WTC11 (cell line): ENCODE data around the gene TMCC2. TPM values are rescaled to one million over a fixed set of nuclear protein-coding genes. Genes with fewer than 3 reads are reported as not detected.
A peak's percentile ranks its signal among the peaks of the same experiment; 100 is the strongest.

Source experiments
- CBFB ChIP-seq: sonication (generic); formaldehyde crosslinking; IDR thresholded peaks from 2 replicates; pipeline ENCODE4 v1.8.1; 2022; ENCODE audit warnings: mild to moderate bottlenecking, low read depth, missing genetic modification reagents
- CREM ChIP-seq: sonication (generic); formaldehyde crosslinking; IDR thresholded peaks from 2 replicates; pipeline ENCODE4 v1.8.1; 2022; ENCODE audit warnings: mild to moderate bottlenecking, missing genetic modification reagents, moderate library complexity
- EMX1 ChIP-seq: fragments of 250-450 bp; sonication (Bioruptor Pico); IDR thresholded peaks from 2 replicates; pipeline ENCODE4 v1.8.0; 2021; ENCODE audit warnings: mild to moderate bottlenecking
- FOXP1 ChIP-seq: sonication (generic); formaldehyde crosslinking; IDR thresholded peaks from 2 replicates; pipeline ENCODE4 v1.8.0; 2022; ENCODE audit warnings: missing genetic modification reagents, mild to moderate bottlenecking, moderate library complexity, borderline replicate concordance
- GABPB1 ChIP-seq: sonication (generic); formaldehyde crosslinking; IDR thresholded peaks from 2 replicates; pipeline ENCODE4 v1.8.1; 2023; ENCODE audit warnings: mild to moderate bottlenecking, missing genetic modification reagents
- HMGA2 ChIP-seq: fragments of 250-450 bp; sonication (Bioruptor Pico); IDR thresholded peaks from 2 replicates; pipeline ENCODE4 v1.4.0; 2021; ENCODE audit warnings: mild to moderate bottlenecking, moderate library complexity
- KAT7 ChIP-seq: sonication (generic); formaldehyde crosslinking; IDR thresholded peaks from 2 replicates; pipeline ENCODE4 v1.8.1; 2023; ENCODE audit warnings: missing genetic modification reagents, mild to moderate bottlenecking, borderline replicate concordance
- MYBL2 ChIP-seq: sonication (generic); formaldehyde crosslinking; IDR thresholded peaks from 2 replicates; pipeline ENCODE4 v1.8.1; 2023; ENCODE audit warnings: mild to moderate bottlenecking, moderate library complexity, missing genetic modification reagents
- RELA ChIP-seq: sonication (generic); formaldehyde crosslinking; IDR thresholded peaks from 2 replicates; pipeline ENCODE4 v1.8.1; 2022; ENCODE audit warnings: missing genetic modification reagents, mild to moderate bottlenecking, borderline replicate concordance
- SMAD3 ChIP-seq: sonication (generic); formaldehyde crosslinking; IDR thresholded peaks from 2 replicates; pipeline ENCODE4 v1.8.0; 2022; ENCODE audit warnings: missing genetic modification reagents, mild to moderate bottlenecking, borderline replicate concordance
- SMAD4 ChIP-seq: sonication (generic); formaldehyde crosslinking; IDR thresholded peaks from 2 replicates; pipeline ENCODE4 v1.8.0; 2022; ENCODE audit warnings: mild to moderate bottlenecking, missing genetic modification reagents
- TEAD1 ChIP-seq: sonication (generic); formaldehyde crosslinking; IDR thresholded peaks from 2 replicates; pipeline ENCODE4 v1.8.0; 2022; ENCODE audit warnings: mild to moderate bottlenecking, missing genetic modification reagents
- TEAD4 ChIP-seq: sonication (generic); formaldehyde crosslinking; IDR thresholded peaks from 2 replicates; pipeline ENCODE4 v1.8.0; 2022; ENCODE audit warnings: mild to moderate bottlenecking, missing genetic modification reagents
- TP53 ChIP-seq: sonication (generic); formaldehyde crosslinking; IDR thresholded peaks from 2 replicates; pipeline ENCODE4 v1.8.1; 2023; ENCODE audit warnings: mild to moderate bottlenecking, missing genetic modification reagents
- ZNF138 ChIP-seq: sonication (generic); formaldehyde crosslinking; conservative IDR thresholded peaks from 2 replicates; pipeline ENCODE4 v1.8.1; 2022; ENCODE audit warnings: mild to moderate bottlenecking, moderate library complexity, missing genetic modification reagents
- ZNF232 ChIP-seq: sonication (generic); formaldehyde crosslinking; IDR thresholded peaks from 2 replicates; pipeline ENCODE4 v1.8.0; 2022; ENCODE audit warnings: mild to moderate bottlenecking, missing genetic modification reagents
- ZNF396 ChIP-seq: fragments of 250-450 bp; sonication (Bioruptor Pico); IDR thresholded peaks from 2 replicates; pipeline ENCODE4 v1.8.0; 2021; ENCODE audit warnings: mild to moderate bottlenecking, moderate library complexity, borderline replicate concordance
- ZNF423 ChIP-seq: fragments of 250-450 bp; sonication (Bioruptor Pico); IDR thresholded peaks from 2 replicates; pipeline ENCODE4 v2.1.2; 2022; ENCODE audit warnings: mild to moderate bottlenecking, moderate library complexity
- total RNA-seq: library from RNA; stranded (reverse); gene quantifications from 3 replicates; pipeline ENCODE4 v1.2.3, GENCODE V29; 2021
- TF ChIP-seq, protein P1 (sequence below): sonication (generic); formaldehyde crosslinking; IDR thresholded peaks from 2 replicates; pipeline ENCODE4 v1.8.0; 2022; ENCODE audit warnings: mild to moderate bottlenecking, missing genetic modification reagents
- TF ChIP-seq, protein P2 (sequence below): sonication (generic); formaldehyde crosslinking; IDR thresholded peaks from 2 replicates; pipeline ENCODE4 v1.8.1; 2023; ENCODE audit warnings: mild to moderate bottlenecking, missing genetic modification reagents, borderline replicate concordance
- TF ChIP-seq, protein P3 (sequence below): sonication (generic); formaldehyde crosslinking; IDR thresholded peaks from 2 replicates; pipeline ENCODE4 v1.8.1; 2022; ENCODE audit warnings: low read depth, missing genetic modification reagents, borderline replicate concordance
- TF ChIP-seq, protein P4 (sequence below): sonication (generic); formaldehyde crosslinking; IDR thresholded peaks from 2 replicates; pipeline ENCODE4 v1.8.0; 2022; ENCODE audit warnings: mild to moderate bottlenecking, missing genetic modification reagents
- TF ChIP-seq, protein P5 (sequence below): fragments of 250-450 bp; sonication (Bioruptor Pico); IDR thresholded peaks from 2 replicates; pipeline ENCODE4 v1.8.0; 2021; ENCODE audit warnings: mild to moderate bottlenecking
- TF ChIP-seq, protein P6 (sequence below): sonication (generic); formaldehyde crosslinking; conservative IDR thresholded peaks from 2 replicates; pipeline ENCODE4 v1.8.1; 2023; ENCODE audit warnings: mild to moderate bottlenecking, low read depth, missing genetic modification reagents, moderate library complexity

Gene TMCC2
- total RNA-seq, 1 experiment from 2014 or later: 9.5 TPM

DNA sequence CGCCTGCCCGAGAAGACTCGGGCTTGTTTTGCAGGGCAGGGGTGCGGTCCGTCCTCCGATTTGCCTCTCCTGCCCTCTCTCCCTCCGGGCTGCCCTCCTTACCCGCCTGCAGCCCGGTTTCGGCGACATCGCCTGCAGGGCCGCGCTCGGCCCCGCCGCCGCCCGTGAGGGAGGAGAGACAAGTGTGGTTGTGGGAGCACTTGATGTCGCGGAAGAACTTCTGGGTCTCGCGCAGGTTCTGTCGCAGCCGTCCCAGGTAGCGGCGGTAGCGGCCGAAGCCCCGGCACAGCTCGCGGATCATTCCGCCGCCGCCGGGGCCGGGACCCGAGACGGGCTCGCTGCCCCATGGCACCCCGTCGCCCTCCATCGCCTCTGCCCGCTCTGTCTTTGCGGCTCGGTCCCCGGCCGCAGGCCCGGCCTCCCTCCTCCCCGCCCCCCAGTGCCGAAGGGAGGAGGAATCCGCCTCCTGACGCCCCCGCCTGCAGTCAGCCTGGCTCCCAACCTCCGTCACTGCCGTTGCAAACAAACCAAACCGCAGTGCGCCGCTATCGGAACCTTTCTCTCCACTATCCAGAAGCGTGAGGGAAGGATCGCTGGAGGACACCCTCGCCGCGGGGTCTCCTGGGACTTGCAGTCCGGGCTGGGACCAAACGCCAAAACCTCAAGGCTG, 16.4 kb upstream of the TMCC2 start, which contains the start of gene DSTYK (continued):
- TF ChIP-seq, protein P1, sequence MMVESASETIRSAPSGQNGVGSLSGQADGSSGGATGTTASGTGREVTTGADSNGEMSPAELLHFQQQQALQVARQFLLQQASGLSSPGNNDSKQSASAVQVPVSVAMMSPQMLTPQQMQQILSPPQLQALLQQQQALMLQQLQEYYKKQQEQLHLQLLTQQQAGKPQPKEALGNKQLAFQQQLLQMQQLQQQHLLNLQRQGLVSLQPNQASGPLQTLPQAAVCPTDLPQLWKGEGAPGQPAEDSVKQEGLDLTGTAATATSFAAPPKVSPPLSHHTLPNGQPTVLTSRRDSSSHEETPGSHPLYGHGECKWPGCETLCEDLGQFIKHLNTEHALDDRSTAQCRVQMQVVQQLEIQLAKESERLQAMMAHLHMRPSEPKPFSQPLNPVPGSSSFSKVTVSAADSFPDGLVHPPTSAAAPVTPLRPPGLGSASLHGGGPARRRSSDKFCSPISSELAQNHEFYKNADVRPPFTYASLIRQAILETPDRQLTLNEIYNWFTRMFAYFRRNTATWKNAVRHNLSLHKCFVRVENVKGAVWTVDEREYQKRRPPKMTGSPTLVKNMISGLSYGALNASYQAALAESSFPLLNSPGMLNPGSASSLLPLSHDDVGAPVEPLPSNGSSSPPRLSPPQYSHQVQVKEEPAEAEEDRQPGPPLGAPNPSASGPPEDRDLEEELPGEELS (CRISPR knock-in tag): peak; percentile 46; the same call in 1 of the 2 replicates
- TF ChIP-seq TEAD1 (CRISPR knock-in tag): peak; percentile 92
- TF ChIP-seq SMAD4 (CRISPR knock-in tag): 0 out of 2 replicates have a peak, but pooled peaks have one; percentile 40
- no peak for TF ChIP-seq ZNF396 (CRISPR knock-in tag)
- TF ChIP-seq, protein P2, sequence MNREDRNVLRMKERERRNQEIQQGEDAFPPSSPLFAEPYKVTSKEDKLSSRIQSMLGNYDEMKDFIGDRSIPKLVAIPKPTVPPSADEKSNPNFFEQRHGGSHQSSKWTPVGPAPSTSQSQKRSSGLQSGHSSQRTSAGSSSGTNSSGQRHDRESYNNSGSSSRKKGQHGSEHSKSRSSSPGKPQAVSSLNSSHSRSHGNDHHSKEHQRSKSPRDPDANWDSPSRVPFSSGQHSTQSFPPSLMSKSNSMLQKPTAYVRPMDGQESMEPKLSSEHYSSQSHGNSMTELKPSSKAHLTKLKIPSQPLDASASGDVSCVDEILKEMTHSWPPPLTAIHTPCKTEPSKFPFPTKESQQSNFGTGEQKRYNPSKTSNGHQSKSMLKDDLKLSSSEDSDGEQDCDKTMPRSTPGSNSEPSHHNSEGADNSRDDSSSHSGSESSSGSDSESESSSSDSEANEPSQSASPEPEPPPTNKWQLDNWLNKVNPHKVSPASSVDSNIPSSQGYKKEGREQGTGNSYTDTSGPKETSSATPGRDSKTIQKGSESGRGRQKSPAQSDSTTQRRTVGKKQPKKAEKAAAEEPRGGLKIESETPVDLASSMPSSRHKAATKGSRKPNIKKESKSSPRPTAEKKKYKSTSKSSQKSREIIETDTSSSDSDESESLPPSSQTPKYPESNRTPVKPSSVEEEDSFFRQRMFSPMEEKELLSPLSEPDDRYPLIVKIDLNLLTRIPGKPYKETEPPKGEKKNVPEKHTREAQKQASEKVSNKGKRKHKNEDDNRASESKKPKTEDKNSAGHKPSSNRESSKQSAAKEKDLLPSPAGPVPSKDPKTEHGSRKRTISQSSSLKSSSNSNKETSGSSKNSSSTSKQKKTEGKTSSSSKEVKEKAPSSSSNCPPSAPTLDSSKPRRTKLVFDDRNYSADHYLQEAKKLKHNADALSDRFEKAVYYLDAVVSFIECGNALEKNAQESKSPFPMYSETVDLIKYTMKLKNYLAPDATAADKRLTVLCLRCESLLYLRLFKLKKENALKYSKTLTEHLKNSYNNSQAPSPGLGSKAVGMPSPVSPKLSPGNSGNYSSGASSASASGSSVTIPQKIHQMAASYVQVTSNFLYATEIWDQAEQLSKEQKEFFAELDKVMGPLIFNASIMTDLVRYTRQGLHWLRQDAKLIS (CRISPR knock-in tag): no peak; the same call in 1 of the 2 replicates
- TF ChIP-seq, protein P3, sequence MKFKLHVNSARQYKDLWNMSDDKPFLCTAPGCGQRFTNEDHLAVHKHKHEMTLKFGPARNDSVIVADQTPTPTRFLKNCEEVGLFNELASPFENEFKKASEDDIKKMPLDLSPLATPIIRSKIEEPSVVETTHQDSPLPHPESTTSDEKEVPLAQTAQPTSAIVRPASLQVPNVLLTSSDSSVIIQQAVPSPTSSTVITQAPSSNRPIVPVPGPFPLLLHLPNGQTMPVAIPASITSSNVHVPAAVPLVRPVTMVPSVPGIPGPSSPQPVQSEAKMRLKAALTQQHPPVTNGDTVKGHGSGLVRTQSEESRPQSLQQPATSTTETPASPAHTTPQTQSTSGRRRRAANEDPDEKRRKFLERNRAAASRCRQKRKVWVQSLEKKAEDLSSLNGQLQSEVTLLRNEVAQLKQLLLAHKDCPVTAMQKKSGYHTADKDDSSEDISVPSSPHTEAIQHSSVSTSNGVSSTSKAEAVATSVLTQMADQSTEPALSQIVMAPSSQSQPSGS: 0 out of 2 replicates have a peak, but pooled peaks have one; percentile 59
- no peak; the same call in none of the 2 replicates for TF ChIP-seq GABPB1 (CRISPR knock-in tag)
- no peak; the same call in 1 of the 2 replicates for TF ChIP-seq TP53 (CRISPR knock-in tag)
- TF ChIP-seq TEAD4 (CRISPR knock-in tag): 0 out of 2 replicates have a peak, but pooled peaks have one; percentile 54
- TF ChIP-seq, protein P4, sequence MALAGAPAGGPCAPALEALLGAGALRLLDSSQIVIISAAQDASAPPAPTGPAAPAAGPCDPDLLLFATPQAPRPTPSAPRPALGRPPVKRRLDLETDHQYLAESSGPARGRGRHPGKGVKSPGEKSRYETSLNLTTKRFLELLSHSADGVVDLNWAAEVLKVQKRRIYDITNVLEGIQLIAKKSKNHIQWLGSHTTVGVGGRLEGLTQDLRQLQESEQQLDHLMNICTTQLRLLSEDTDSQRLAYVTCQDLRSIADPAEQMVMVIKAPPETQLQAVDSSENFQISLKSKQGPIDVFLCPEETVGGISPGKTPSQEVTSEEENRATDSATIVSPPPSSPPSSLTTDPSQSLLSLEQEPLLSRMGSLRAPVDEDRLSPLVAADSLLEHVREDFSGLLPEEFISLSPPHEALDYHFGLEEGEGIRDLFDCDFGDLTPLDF: peak; percentile 68; the same call in 1 of the 2 replicates
- TF ChIP-seq HMGA2: no peak
- TF ChIP-seq ZNF423 (CRISPR knock-in tag): no peak
- TF ChIP-seq FOXP1 (CRISPR knock-in tag): peak; percentile 92
- TF ChIP-seq, protein P5, sequence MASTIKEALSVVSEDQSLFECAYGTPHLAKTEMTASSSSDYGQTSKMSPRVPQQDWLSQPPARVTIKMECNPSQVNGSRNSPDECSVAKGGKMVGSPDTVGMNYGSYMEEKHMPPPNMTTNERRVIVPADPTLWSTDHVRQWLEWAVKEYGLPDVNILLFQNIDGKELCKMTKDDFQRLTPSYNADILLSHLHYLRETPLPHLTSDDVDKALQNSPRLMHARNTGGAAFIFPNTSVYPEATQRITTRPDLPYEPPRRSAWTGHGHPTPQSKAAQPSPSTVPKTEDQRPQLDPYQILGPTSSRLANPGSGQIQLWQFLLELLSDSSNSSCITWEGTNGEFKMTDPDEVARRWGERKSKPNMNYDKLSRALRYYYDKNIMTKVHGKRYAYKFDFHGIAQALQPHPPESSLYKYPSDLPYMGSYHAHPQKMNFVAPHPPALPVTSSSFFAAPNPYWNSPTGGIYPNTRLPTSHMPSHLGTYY (CRISPR knock-in tag): no peak
- TF ChIP-seq CBFB (CRISPR knock-in tag): peak; percentile 55; the same call in 1 of the 2 replicates
- TF ChIP-seq ZNF232 (CRISPR knock-in tag): peak; percentile 13; the same call in 1 of the 2 replicates
- no peak for TF ChIP-seq RELA (CRISPR knock-in tag)
- TF ChIP-seq, protein P6, sequence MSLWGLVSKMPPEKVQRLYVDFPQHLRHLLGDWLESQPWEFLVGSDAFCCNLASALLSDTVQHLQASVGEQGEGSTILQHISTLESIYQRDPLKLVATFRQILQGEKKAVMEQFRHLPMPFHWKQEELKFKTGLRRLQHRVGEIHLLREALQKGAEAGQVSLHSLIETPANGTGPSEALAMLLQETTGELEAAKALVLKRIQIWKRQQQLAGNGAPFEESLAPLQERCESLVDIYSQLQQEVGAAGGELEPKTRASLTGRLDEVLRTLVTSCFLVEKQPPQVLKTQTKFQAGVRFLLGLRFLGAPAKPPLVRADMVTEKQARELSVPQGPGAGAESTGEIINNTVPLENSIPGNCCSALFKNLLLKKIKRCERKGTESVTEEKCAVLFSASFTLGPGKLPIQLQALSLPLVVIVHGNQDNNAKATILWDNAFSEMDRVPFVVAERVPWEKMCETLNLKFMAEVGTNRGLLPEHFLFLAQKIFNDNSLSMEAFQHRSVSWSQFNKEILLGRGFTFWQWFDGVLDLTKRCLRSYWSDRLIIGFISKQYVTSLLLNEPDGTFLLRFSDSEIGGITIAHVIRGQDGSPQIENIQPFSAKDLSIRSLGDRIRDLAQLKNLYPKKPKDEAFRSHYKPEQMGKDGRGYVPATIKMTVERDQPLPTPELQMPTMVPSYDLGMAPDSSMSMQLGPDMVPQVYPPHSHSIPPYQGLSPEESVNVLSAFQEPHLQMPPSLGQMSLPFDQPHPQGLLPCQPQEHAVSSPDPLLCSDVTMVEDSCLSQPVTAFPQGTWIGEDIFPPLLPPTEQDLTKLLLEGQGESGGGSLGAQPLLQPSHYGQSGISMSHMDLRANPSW (CRISPR knock-in tag): no peak
- no peak; the same call in 1 of the 2 replicates for TF ChIP-seq KAT7 (CRISPR knock-in tag)
- peak; percentile 73; the same call in 1 of the 2 replicates for TF ChIP-seq MYBL2 (CRISPR knock-in tag)
- peak; percentile 27; the same call in 1 of the 2 replicates for TF ChIP-seq SMAD3 (CRISPR knock-in tag)
- peak; percentile 68; the same call in 1 of the 2 replicates for TF ChIP-seq CREM (CRISPR knock-in tag)
- TF ChIP-seq ZNF138 (CRISPR knock-in tag): no peak
- no peak for TF ChIP-seq EMX1 (CRISPR knock-in tag)
